ENCODE data around the gene GRAP2. TPM values are rescaled to one million over a fixed set of nuclear protein-coding genes. Genes with fewer than 3 reads are reported as not detected.

GRAP2 gene
- total and polyA plus RNA-seq, 2 of the 8 experiments (the other 6 are each of a cell fraction or from before 2014, with no cell fraction given): 0.08 TPM; not detected in 1

GRCh38 chr22:39923696-39924095 is 22.8 kb downstream of the GRAP2 start:
- H3K23me2 ChIP-seq (ENCODE audit: low read depth, low read length): no peaks in the 10 kb centered on the region
- no peak overlapping the region for H2BK5ac ChIP-seq (ENCODE audit: low read depth, low read length)
- H3K79me2 ChIP-seq (ENCODE audit: control insufficient read depth in 1 of 2, insufficient read depth in 2 of 2, low read length in 2 of 2): no peaks in the 10 kb centered on the region
- H2AK5ac ChIP-seq (ENCODE audit: low read depth, low read length): no peak overlapping the region
- no peaks in the 10 kb centered on the region for H4K20me1 ChIP-seq (replicated peaks in 1 of 2; ENCODE audit: control insufficient read depth in 1 of 2, insufficient read depth in 2 of 2, low read length in 2 of 2)
- H3K27me3 ChIP-seq (replicated peaks in 1 of 4; ENCODE audit: control insufficient read depth in 3 of 4, extremely low read depth in 1 of 4, insufficient read depth in 3 of 4, low read length in 3 of 4): peaks cover 0 to 2% (median 0%) of the 10 kb centered on the region in 4 experiments; a peak in 1 of 7 replicates
- H4K5ac ChIP-seq (ENCODE audit: insufficient read length, low read depth, low read length): no peak overlapping the region
- H3K36me3 ChIP-seq (ENCODE audit: control insufficient read depth in 2 of 4, insufficient read depth in 4 of 4, low read length in 3 of 4): no peaks in the 10 kb centered on the region
- H3K14ac ChIP-seq (ENCODE audit: insufficient read length): no peak overlapping the region
- no peak overlapping the region for H3K56ac ChIP-seq (replicated peaks; ENCODE audit: insufficient read length, low read depth, low read length)
- H2BK12ac ChIP-seq (ENCODE audit: low read depth, low read length): no peak overlapping the region
- H3K79me1 ChIP-seq (ENCODE audit: low read depth, low read length): no peaks in the 10 kb centered on the region
- no peak overlapping the region for H3K4ac ChIP-seq (replicated peaks; ENCODE audit: insufficient read length, low read depth, low read length)
- FAIRE-seq (no peak), DNase-seq (ENCODE audit: low read depth in 1 of 2, low spot score in 2 of 2) (no peak)
- no peak overlapping the region for H3K4me2 ChIP-seq (ENCODE audit: insufficient read depth in 1 of 2, low read depth in 2 of 2, low read length in 2 of 2)
- no peak overlapping the region for H4K8ac ChIP-seq (ENCODE audit: extremely low read depth, insufficient read depth, low read length)
- H3K9me3 ChIP-seq (ENCODE audit: insufficient read depth in 2 of 2, low read depth in 1 of 2, low read length in 1 of 2): no peaks in the 10 kb centered on the region
- H3K18ac ChIP-seq (ENCODE audit: extremely low read depth, low read length): no peak overlapping the region
- no peak overlapping the region for H2BK120ac ChIP-seq (replicated peaks; ENCODE audit: low read depth, low read length)
- H3K9ac ChIP-seq (replicated peaks in 1 of 4; ENCODE audit: extremely low read depth in 1 of 4, low read depth in 3 of 4, low read length in 3 of 4): no peak overlapping the region
- 91% methylated on average over 5 of the region's 5 CpGs; no CpG with 5 or more reads in 1 of the 2 experiments for WGBS, 2 experiments (ENCODE audit: extremely low coverage in 1 of 2, insufficient coverage in 1 of 2, insufficient read length in 1 of 2, insufficient replicate concordance in 2 of 2, low coverage in 1 of 2, low lambda C conversion rate in 2 of 2, missing lambda C conversion rate in 1 of 2)
- no peak overlapping the region for H2BK15ac ChIP-seq (ENCODE audit: low read length)
- H2AFZ ChIP-seq (ENCODE audit: low read length): no peak overlapping the region
- ChIA-PET CTCF (ENCODE audit: partially characterized antibody) (interaction anchor here (0.6 to 10.1 kb wide), 5 partner anchors 9 to 176 kb away, joined by 3 to 119 read pairs (median 8); no protein-coding TSS in a partner anchor), POLR2A (ENCODE audit: partially characterized antibody) (interaction anchor here (1.5 kb wide), 1 partner anchor 120 kb away, joined by 5 read pairs; no protein-coding TSS in a partner anchor)
- no peak overlapping the region for H4K91ac ChIP-seq (replicated peaks; ENCODE audit: insufficient read length, low read length)
- no peak for TF ChIP-seq E2F6 (IDR thresholded peaks at IDR 0.05)
- no peak for TF ChIP-seq SP2 (IDR thresholded peaks at IDR 0.05; ENCODE audit: low read length)
- TF ChIP-seq RFX5 (IDR thresholded peaks at IDR 0.05; ENCODE audit: borderline replicate concordance, low read depth, low read length): no peak
- no peak for TF ChIP-seq KDM4A (IDR thresholded peaks at IDR 0.05; ENCODE audit: low read depth, low read length, severe bottlenecking)
- TF ChIP-seq KDM1A (IDR thresholded peaks at IDR 0.05; ENCODE audit: borderline replicate concordance, low read length): no peak
- no peak for TF ChIP-seq SP4 (IDR thresholded peaks at IDR 0.05; ENCODE audit: low read length)
- no peak for TF ChIP-seq SIRT6 (IDR thresholded peaks at IDR 0.05; ENCODE audit: low read length)
- TF ChIP-seq POLR2A (IDR thresholded peaks at IDR 0.05; ENCODE audit: control extremely low read depth in 1 of 2, low read depth in 2 of 2, low read length in 2 of 2): no peak
- TF ChIP-seq EZH2 (IDR thresholded peaks at IDR 0.05; ENCODE audit: low read depth, low read length, severe bottlenecking): no peak
- no peak for TF ChIP-seq EP300 (IDR thresholded peaks at IDR 0.05; ENCODE audit: borderline replicate concordance in 1 of 2, low read depth in 2 of 2, low read length in 2 of 2)
- TF ChIP-seq TEAD4 (IDR thresholded peaks at IDR 0.05; ENCODE audit: low read depth, low read length): no peak
- TF ChIP-seq ASH2L (IDR thresholded peaks at IDR 0.05; ENCODE audit: low read length): no peak
- no peak for TF ChIP-seq BACH1 (IDR thresholded peaks at IDR 0.05; ENCODE audit: low read length)
- H3K27ac ChIP-seq (ENCODE audit: low read depth, low read length): no peak overlapping the region
- H3K4me3 ChIP-seq (ENCODE audit: extremely low read depth in 1 of 4, insufficient read depth in 2 of 4, low read depth in 3 of 4, low read length in 4 of 4): no peak overlapping the region
- no peak overlapping the region for H2BK20ac ChIP-seq (ENCODE audit: low read length)
- H3K23ac ChIP-seq (ENCODE audit: insufficient read length): no peak overlapping the region
- peaks cover 0 to 4% (median under 1%) of the 10 kb centered on the region in 4 experiments; a peak in 3 of 7 replicates for H3K4me1 ChIP-seq (replicated peaks in 1 of 4; ENCODE audit: control insufficient read depth in 3 of 4, insufficient read depth in 4 of 4, low read length in 3 of 4)

Measured in H1 (cell line).